ENCODE results near the gene VPS16.
"Not testable (repeated sequence)": the region's sequence is repeated elsewhere in the genome, so short reads cannot be mapped to it uniquely, and the experiment has no call there.

VPS16 gene

GRCh38 chr20:2871661-2872458 lies 31.3 kb downstream of the VPS16 start:
- DNase-seq = no peak

- DNase-seq = peak; percentile 54
These were observed 32.0 kb downstream of the VPS16 start for GRCh38 chr20:2872459-2873009.

- DNase-seq = peak; percentile 91
These were observed 32.6 kb downstream of the VPS16 start, which contains the start of gene PTPRA for GRCh38 chr20:2873010-2873746. TSS of gene PTPRA (plus strand) at chr20:2873481. CDS start at chr20:2964278, 90,797 bp downstream.

GRCh38 chr20:2873747-2874041 lies 33.1 kb downstream of the VPS16 start:
- no peak for DNase-seq

- DNase-seq = no peak
These were observed 33.9 kb downstream of the VPS16 start for GRCh38 chr20:2874456-2874855.

- DNase-seq = no peak
These were observed 35.2 kb downstream of the VPS16 start for GRCh38 chr20:2875690-2876203.

GRCh38 chr20:2878515-2878914 lies 38.0 kb downstream of the VPS16 start:
- DNase-seq = no peak

GRCh38 chr20:2879146-2879545 lies 38.6 kb downstream of the VPS16 start:
- peak; percentile 86 for DNase-seq

- DNase-seq = no peak
These were observed 40.1 kb downstream of the VPS16 start for GRCh38 chr20:2880650-2881049.

GRCh38 chr20:2883726-2884637 lies 43.4 kb downstream of the VPS16 start:
- DNase-seq = no peak

GRCh38 chr20:2887715-2888114 lies 47.2 kb downstream of the VPS16 start:
- no peak for DNase-seq

GRCh38 chr20:2888224-2888955 lies 47.8 kb downstream of the VPS16 start:
- DNase-seq = no peak

- DNase-seq = no peak
These were observed 48.7 kb downstream of the VPS16 start for GRCh38 chr20:2889209-2889608.

- no peak for DNase-seq
These were observed 49.3 kb downstream of the VPS16 start for GRCh38 chr20:2889797-2890196.

GRCh38 chr20:2890742-2891141 lies 50.2 kb downstream of the VPS16 start:
- DNase-seq = no peak

- DNase-seq = no peak
These were observed 50.8 kb downstream of the VPS16 start for GRCh38 chr20:2891343-2891742.

GRCh38 chr20:2892376-2892775 lies 51.8 kb downstream of the VPS16 start:
- DNase-seq = no peak

GRCh38 chr20:2894221-2894620 lies 53.7 kb downstream of the VPS16 start:
- no peak for DNase-seq

- DNase-seq = not testable (repeated sequence)
These were observed 54.6 kb downstream of the VPS16 start for GRCh38 chr20:2895154-2895553.

GRCh38 chr20:2899243-2899642 lies 58.7 kb downstream of the VPS16 start:
- no peak for DNase-seq

GRCh38 chr20:2900845-2901592 lies 60.5 kb downstream of the VPS16 start:
- no peak for DNase-seq

Measured in fibroblast of skin of abdomen (primary cell).